Measurements from ENCODE around the gene BIRC6.
"Not testable (repeated sequence)": the region's sequence is repeated elsewhere in the genome, so short reads cannot be mapped to it uniquely, and the experiment has no call there.

BIRC6 gene

DNA sequence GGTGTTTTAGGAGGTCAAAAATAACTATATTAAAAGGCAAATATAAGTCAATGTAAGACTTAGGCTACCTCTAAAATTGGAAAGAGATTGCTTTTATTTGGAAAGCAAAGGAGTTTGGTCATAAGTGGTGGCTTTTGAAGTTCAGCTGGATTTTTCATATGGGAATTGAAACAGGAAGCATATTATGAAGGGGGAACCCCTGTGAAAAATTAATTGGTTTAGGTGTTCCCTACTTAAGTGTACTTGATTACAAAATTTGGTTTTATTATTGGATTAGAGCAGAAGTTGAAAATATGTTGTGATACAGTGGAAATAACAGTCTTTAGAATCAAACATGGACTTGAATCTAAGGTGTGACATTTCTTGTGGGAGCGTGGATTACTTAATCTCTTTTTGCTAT lies 149.6 kb downstream of the BIRC6 start:
- DNase-seq (ENCODE audit: low read depth, low spot score): no peak

DNA sequence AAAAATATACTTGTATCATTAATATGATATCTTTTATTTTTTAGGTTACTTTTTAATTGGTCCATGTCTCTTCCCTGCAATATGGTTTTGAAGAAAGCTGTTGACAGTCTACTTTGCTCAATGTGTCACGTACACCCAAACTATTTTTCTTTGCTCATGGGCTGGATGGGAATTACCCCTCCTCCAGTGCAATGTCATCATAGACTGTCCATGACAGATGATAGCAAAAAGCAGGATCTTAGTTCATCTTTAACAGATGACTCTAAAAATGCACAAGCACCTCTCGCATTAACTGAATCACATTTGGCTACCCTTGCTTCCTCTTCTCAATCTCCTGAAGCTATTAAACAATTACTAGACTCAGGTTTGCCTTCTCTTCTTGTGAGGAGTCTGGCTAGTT lies 158.1 kb downstream of the BIRC6 start:
- DNase-seq (ENCODE audit: low read depth, low spot score): no peak

GRCh38 chr2:32516567-32516966 lies 159.7 kb downstream of the BIRC6 start:
- DNase-seq (ENCODE audit: low read depth, low spot score): no peak

DNA sequence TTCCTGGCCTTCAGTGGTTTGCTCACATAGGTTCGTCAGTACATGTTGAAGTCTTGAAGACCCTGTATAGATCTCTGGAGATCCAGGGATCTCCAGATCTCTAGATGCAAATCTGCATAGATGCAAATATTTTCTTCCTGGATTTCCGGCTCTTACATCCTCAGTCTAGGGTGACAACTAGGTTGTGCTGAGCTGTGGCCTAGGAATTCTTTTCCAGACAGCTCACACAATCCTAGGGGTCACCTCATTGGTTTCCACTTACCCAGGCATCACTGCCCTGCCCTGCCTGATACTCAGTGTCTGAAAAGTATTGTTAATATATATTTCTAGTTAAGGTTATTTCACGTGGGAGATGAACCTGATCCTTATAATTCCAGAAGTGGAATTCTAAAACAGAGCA lies 165.9 kb downstream of the BIRC6 start:
- DNase-seq (ENCODE audit: low read depth, low spot score): no peak

DNA sequence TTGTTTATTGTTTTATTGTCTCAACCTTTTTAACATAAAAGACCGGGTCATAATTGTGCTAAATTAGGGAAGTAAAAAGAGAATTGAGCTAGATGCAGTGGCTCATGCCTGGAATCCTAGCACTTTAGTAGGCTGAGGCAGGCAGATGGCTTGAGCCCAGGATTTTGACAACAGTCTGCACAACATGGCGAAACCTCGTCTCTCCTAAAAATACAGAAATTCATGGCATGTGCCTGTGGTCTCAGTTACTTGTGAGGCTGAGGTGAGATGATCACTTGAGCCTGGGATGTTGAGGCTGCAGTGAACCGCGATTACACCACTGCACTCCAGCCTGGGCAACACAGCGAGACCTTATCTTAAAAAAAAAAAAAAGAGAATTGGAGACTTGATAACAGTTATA lies 166.9 kb downstream of the BIRC6 start:
- DNase-seq (ENCODE audit: low read depth, low spot score): no peak

- no peak for DNase-seq (ENCODE audit: low read depth, low spot score)
Observed at GRCh38 chr2:32532341-32532740, 175.5 kb downstream of the BIRC6 start.

GRCh38 chr2:32532961-32533360 lies 176.1 kb downstream of the BIRC6 start:
- DNase-seq (ENCODE audit: low read depth, low spot score): no peak

DNA sequence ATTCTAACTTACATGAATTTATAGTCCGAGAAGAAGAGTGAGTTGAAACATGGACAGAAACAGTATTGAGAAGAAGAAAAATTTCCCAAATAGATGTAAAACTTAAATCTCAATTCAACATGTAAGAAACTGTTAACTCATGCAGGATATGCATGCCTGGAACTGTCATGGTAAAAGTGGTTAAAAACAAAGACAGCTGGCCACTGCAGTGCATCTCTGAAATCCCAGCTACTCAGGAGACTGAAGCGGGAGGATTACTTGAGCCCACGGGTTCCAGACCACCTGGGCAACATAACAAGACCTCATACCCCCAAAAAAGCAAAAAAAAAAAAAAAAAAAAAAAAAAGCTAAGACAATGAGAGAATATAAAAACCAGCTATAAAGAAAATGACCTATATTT lies 178.0 kb downstream of the BIRC6 start:
- DNase-seq (ENCODE audit: low read depth, low spot score): no peak

- DNase-seq (ENCODE audit: low read depth, low spot score): no peak
Observed at GRCh38 chr2:32538735-32539134, 181.9 kb downstream of the BIRC6 start.

- not testable (repeated sequence) for DNase-seq (ENCODE audit: low read depth, low spot score)
Observed at GRCh38 chr2:32552483-32552882, 195.7 kb downstream of the BIRC6 start.

GRCh38 chr2:32553829-32554432 lies 197.1 kb downstream of the BIRC6 start:
- no peak for DNase-seq (ENCODE audit: low read depth, low spot score)

- DNase-seq (ENCODE audit: low read depth, low spot score): no peak
Observed at GRCh38 chr2:32558492-32558891, 201.7 kb downstream of the BIRC6 start.

- no peak for DNase-seq (ENCODE audit: low read depth, low spot score)
Observed at GRCh38 chr2:32559136-32559535, 202.3 kb downstream of the BIRC6 start.

DNA sequence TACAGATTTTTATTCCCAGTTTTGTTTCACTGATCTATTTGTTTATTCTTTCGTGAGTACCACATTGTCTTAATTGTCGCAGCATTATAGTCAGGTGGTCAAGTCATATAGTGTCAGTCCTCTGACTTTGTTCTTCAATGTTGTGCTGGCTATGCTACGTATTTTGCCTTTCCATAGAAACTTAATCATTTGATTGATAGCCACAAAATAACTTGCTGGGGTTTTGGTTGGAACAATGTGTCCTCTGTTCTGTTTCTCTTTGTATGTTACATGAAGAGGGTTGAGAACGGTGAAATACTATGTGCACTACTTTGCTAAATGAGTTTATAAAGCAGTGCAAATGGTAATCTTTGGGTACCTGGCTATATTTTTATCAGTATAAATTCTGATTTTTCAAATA lies 206.1 kb downstream of the BIRC6 start:
- no peak for DNase-seq (ENCODE audit: low read depth, low spot score)

DNA sequence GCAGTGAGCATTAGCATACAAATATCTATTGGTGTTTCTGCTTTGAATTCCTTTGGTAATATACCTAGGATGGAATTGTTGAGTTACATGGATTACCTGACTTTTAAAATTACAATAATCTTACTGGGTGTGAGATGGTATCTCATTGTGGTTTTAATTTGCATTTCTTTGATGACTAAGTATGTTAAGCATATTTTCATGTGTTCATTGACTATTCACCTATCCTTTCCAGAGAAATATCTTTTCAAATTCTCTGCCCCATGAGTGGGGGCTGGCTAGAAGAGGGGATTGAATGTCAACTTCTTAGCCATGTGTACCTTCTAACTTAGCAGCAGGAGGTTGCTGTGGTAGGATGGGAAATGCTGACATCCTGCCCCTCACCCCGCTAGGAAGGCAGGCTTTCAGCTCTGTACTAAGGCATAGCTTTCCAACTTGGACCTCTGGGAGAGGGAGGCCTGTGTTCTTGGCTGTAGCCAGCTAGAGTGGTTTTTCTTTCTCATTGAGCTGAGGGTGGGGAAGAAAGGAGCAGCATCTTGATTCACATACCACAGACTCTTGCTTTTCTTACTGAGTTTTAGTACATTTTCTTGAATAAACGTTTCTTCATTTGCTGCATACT lies 207.7 kb downstream of the BIRC6 start:
- no peak for DNase-seq (ENCODE audit: low read depth, low spot score)

DNA sequence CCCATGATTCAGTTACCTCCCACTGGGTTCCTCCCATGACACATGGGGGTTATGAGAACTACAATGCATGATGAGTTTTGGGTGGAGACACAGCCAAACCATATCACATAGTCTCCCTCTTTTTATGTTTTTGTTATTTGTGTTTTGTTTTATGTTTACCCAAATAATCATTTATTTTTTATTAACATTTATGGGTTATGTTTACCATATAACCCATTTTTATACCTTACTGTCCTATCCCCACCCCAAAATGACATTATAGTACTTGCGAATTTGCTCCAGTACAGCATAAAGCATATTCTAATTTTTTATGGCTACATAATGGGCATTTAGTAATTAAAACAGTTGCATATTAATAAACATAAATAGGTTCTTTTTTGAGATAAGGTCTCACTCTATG lies 209.1 kb downstream of the BIRC6 start:
- DNase-seq (ENCODE audit: low read depth, low spot score): no peak

DNA sequence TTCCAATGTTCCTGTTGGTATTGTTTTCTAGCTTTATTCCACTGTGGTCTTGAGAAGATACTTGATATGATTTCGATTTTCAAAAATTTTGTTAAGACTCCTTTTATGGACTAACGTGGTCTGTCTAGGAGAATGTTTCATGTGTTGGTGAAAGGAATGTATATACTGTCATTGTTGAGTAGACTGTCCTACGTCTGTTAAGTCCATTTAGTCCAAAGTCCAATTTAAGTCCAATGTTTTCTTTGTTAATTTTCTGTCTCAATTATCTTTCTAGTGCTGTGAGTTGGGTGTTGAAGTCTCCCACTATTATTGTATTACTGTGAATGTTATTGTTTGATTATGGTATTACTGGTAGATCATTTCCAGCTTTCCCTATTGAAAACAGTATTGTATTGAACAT lies 215.2 kb downstream of the BIRC6 start:
- no peak for DNase-seq (ENCODE audit: low read depth, low spot score)

- DNase-seq (ENCODE audit: low read depth, low spot score): no peak
Observed at GRCh38 chr2:32572737-32573136, 215.9 kb downstream of the BIRC6 start.

GRCh38 chr2:32591669-32592463 lies 235.0 kb downstream of the BIRC6 start:
- DNase-seq (ENCODE audit: low read depth, low spot score): no peak

GRCh38 chr2:32594573-32594972 lies 237.8 kb downstream of the BIRC6 start:
- no peak for DNase-seq (ENCODE audit: low read depth, low spot score)

DNA sequence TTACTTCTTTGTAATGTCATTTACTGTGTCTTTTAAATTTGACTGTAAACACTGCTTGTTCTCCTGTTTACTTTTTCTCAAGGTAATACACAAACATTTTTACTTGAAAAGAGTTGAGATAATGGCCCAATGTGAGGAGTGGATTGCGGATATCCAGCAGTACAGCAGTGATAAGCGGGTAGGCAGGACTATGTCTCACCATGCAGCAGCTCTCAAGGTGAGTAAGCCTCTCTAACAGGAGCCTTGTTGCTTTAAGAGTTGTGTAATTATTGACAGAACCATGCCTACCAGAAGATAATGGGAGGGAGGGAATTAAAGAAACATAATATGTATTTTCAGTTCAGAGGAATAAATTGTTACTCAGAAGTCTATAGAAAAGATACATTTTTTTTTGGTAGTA lies 254.5 kb downstream of the BIRC6 start:
- DNase-seq (ENCODE audit: low read depth, low spot score): no peak

- DNase-seq (ENCODE audit: low read depth, low spot score): no peak
Observed at GRCh38 chr2:32611771-32612170, 254.9 kb downstream of the BIRC6 start.

DNA sequence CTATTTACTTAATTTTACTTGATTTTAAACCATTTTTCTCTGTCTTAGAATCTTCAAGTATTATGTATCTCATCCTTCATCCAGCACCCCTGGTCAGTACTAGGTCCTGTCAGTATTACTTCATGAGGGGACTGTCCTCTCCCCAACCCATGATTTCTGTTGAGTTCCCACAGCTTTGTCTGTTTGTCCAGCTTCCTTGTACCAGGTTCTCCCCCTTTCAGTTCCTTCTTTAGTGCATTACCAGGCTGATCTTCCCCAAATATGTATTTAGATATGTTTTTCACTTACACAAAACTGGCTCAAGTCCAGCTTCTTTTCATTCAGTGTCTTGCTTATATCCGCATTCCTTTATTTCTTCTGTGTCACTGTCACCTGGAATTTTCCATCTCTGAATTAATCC lies 257.3 kb downstream of the BIRC6 start:
- DNase-seq (ENCODE audit: low read depth, low spot score): no peak
